RWPE1 (cell line): ENCODE results near the gene WASF3.

Experiments
- CTCF ChIA-PET: fragments of 350-600 bp; sonication (Branson Sonifier 250); formaldehyde crosslinking; extraction: SDS; loops from one replicate; lab custom pipeline; 2021; lab: Yijun Ruan, JAX
- POLR2A ChIA-PET: fragments of 400-600 bp; formaldehyde crosslinking; extraction: SDS; loops from one replicate; lab custom pipeline; 2020; ENCODE audit warnings: antibody characterized with exemption; ENCODE audit not compliant: low non-redundant PET; lab: Yijun Ruan, JAX
- DNase-seq: peaks from one replicate; pipeline ENCODE4 v3.0.0; 2012; ENCODE audit warnings: low spot score
- H3K27ac ChIP-seq: fragments of 450-650 bp; 2 replicates; pipeline ENCODE4 v1.5.1; 2017
- CTCF ChIP-seq: fragments of 450-650 bp; conservative IDR thresholded peaks from 2 replicates; pipeline ENCODE4 v1.5.1; 2017; ENCODE audit warnings: low read depth, mild to moderate bottlenecking

The WASF3 gene

GRCh38 chr13:26518451-26518959, 39.0 kb upstream of the WASF3 start:
- DNase-seq = no peak
- no peak for TF ChIP-seq CTCF
- CTCF ChIA-PET = interaction anchor here (0.6 to 0.9 kb wide), 4 partner anchors 180 to 428 kb away, joined by 3 to 4 read pairs (median 4); no protein-coding TSS in a partner anchor
- POLR2A ChIA-PET = no interaction called here
- no peak overlapping the region for H3K27ac ChIP-seq

GRCh38 chr13:26522571-26522970, 34.9 kb upstream of the WASF3 start:
- no peak overlapping the region for H3K27ac ChIP-seq
- ChIA-PET CTCF (no interaction called here), POLR2A (no interaction called here)
- TF ChIP-seq CTCF = no peak
- no peak for DNase-seq

- ChIA-PET POLR2A (no interaction called here), CTCF (interaction anchor here (0.7 kb wide), 1 partner anchor 410 kb away, joined by 7 read pairs; no protein-coding TSS in a partner anchor)
- DNase-seq = no peak
- no peak overlapping the region for H3K27ac ChIP-seq
- no peak for TF ChIP-seq CTCF
These were observed 34.5 kb upstream of the WASF3 start for GRCh38 chr13:26523007-26523406.

- no peak overlapping the region for H3K27ac ChIP-seq
- DNase-seq = no peak
- no peak for TF ChIP-seq CTCF
- CTCF ChIA-PET = no interaction called here
- POLR2A ChIA-PET = interaction anchor here (0.6 kb wide), 1 partner anchor 389 kb away, joined by 3 read pairs; no protein-coding TSS in a partner anchor
These were observed 32.0 kb upstream of the WASF3 start for GRCh38 chr13:26525528-26525927.

DNA sequence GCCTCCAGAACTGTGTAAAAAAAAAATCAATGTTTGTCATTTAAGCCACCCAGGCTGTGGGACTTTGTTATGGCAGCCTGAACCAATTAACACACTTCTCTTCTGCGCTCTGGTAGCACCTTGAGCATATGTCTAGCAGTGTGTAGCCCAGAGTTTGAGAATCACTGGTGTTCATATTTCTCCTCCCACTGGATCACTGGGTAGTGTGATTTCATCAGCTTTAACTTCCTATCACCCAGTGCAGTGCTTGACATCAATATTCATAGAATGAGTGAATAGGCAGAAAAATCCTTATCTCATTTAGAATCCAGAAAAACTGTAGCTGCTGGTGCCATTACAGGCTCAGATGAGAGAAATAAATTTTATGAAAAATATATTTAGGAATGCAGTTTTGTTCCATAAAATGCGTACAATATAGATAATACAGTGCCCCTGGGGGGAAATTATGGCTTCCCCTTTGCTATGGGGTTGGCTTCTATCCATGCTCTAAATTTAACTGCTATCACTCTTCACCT, 30.7 kb upstream of the WASF3 start:
- ChIA-PET POLR2A (no interaction called here), CTCF (no interaction called here)
- TF ChIP-seq CTCF = no peak
- H3K27ac ChIP-seq = no peak overlapping the region
- no peak for DNase-seq

DNA sequence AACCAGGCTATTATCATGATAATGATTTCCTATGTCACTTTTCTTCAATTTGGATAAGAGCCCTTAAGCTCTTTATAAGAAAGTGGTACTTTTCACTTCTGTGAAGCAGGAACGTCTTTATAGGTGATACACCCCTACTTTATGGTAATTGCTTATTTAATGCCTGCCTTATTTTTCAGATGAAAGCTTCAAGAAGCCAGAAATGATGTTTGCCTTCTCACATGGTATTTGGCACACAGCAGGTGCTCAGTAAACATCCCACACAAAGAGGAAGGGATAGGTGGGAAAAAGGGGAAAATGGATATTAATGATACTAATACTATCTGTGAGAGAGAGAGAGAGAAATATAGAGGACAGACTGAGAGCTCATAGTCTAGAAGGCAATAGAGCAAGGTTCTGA, 29.0 kb upstream of the WASF3 start:
- ChIA-PET CTCF (no interaction called here), POLR2A (no interaction called here)

More for the DNA sequence above, 29.0 kb upstream of the WASF3 start:
- no peak overlapping the region for H3K27ac ChIP-seq
- DNase-seq = no peak
- TF ChIP-seq CTCF = no peak
